Measurements from ENCODE around the gene AKR1D1. TPM values are rescaled to one million over a fixed set of nuclear protein-coding genes. Genes with fewer than 3 reads are reported as not detected.

Gene AKR1D1
- total RNA-seq, 1 experiment from 2014 or later = 2.3 TPM

GRCh38 chr7:138105221-138105620 lies 29.0 kb downstream of the AKR1D1 start:
- Mint-ChIP-seq H3K9me3 (ENCODE audit: unreplicated experiment) (no peaks in the 10 kb centered on the region), H3K27ac (ENCODE audit: unreplicated experiment) (no peak overlapping the region), H3K4me1 (ENCODE audit: low read depth, unreplicated experiment) (no peaks in the 10 kb centered on the region), H3K4me3 (ENCODE audit: unreplicated experiment) (no peak overlapping the region), H3K27me3 (ENCODE audit: insufficient read depth, unreplicated experiment) (no peaks in the 10 kb centered on the region), H3K36me3 (ENCODE audit: insufficient read depth, unreplicated experiment) (no peaks in the 10 kb centered on the region)
- no peaks in the 10 kb centered on the region for H3K36me3 ChIP-seq (ENCODE audit: control insufficient read depth, insufficient read depth, low read length)
- H3K4me1 ChIP-seq = no peaks in the 10 kb centered on the region
- TF ChIP-seq, protein P1, sequence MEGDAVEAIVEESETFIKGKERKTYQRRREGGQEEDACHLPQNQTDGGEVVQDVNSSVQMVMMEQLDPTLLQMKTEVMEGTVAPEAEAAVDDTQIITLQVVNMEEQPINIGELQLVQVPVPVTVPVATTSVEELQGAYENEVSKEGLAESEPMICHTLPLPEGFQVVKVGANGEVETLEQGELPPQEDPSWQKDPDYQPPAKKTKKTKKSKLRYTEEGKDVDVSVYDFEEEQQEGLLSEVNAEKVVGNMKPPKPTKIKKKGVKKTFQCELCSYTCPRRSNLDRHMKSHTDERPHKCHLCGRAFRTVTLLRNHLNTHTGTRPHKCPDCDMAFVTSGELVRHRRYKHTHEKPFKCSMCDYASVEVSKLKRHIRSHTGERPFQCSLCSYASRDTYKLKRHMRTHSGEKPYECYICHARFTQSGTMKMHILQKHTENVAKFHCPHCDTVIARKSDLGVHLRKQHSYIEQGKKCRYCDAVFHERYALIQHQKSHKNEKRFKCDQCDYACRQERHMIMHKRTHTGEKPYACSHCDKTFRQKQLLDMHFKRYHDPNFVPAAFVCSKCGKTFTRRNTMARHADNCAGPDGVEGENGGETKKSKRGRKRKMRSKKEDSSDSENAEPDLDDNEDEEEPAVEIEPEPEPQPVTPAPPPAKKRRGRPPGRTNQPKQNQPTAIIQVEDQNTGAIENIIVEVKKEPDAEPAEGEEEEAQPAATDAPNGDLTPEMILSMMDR (IDR thresholded peaks at IDR 0.05; ENCODE audit: insufficient read depth in 1 of 2, low read depth in 1 of 2, low read length in 1 of 2, severe bottlenecking in 1 of 2, unreplicated experiment in 1 of 2) = no peak
- no peaks in the 10 kb centered on the region for H3K27me3 ChIP-seq (replicated peaks; ENCODE audit: control insufficient read depth, insufficient read depth, low read length)
- BruUV-seq (replicated peaks) = no TSS peak
- no peak for DNase-seq
- CTCF ChIA-PET = no interaction called here
- H3K4me3 ChIP-seq (ENCODE audit: low read depth, low read length) = no peak overlapping the region
- POLR2A ChIA-PET = no interaction called here
- intact Hi-C loops (cut with micrococcal nuclease; ENCODE audit: unreplicated experiment) = no loop called here
- H3K9me3 ChIP-seq = no peaks in the 10 kb centered on the region

GRCh38 chr7:138115047-138115446 lies 38.8 kb downstream of the AKR1D1 start:
- Histone ChIP-seq H3K36me3 (ENCODE audit: control insufficient read depth, insufficient read depth, low read length) (no peaks in the 10 kb centered on the region), H3K9me3 (peaks cover 6% of the 10 kb centered on the region; the same call in 1 of the 2 replicates), H3K27me3 (replicated peaks; ENCODE audit: control insufficient read depth, insufficient read depth, low read length) (no peaks in the 10 kb centered on the region), H3K4me3 (ENCODE audit: low read depth, low read length) (no peak overlapping the region), H3K4me1 (peaks cover 17% of the 10 kb centered on the region)
- peaks cover 4% of the 10 kb centered on the region for H3K36me3 Mint-ChIP-seq (ENCODE audit: insufficient read depth, unreplicated experiment)
- intact Hi-C loops (cut with micrococcal nuclease; ENCODE audit: unreplicated experiment) = no loop called here
- no peak for DNase-seq
- no TSS peak for BruUV-seq (replicated peaks)
- TF ChIP-seq, protein P1 (IDR thresholded peaks at IDR 0.05; ENCODE audit: insufficient read depth in 1 of 2, low read depth in 1 of 2, low read length in 1 of 2, severe bottlenecking in 1 of 2, unreplicated experiment in 1 of 2) = no peak
- ChIA-PET POLR2A (no interaction called here), CTCF (no interaction called here)
- peaks cover 12% of the 10 kb centered on the region for H3K9me3 Mint-ChIP-seq (ENCODE audit: unreplicated experiment)
- no peaks in the 10 kb centered on the region for H3K27me3 Mint-ChIP-seq (ENCODE audit: insufficient read depth, unreplicated experiment)
- H3K4me1 Mint-ChIP-seq (ENCODE audit: low read depth, unreplicated experiment) = peaks cover 10% of the 10 kb centered on the region
- no peak overlapping the region for H3K4me3 Mint-ChIP-seq (ENCODE audit: unreplicated experiment)
- no peak overlapping the region for H3K27ac Mint-ChIP-seq (ENCODE audit: unreplicated experiment)

- TF ChIP-seq, protein P1 (IDR thresholded peaks at IDR 0.05; ENCODE audit: insufficient read depth in 1 of 2, low read depth in 1 of 2, low read length in 1 of 2, severe bottlenecking in 1 of 2, unreplicated experiment in 1 of 2) = no peak
- intact Hi-C loops (cut with micrococcal nuclease; ENCODE audit: unreplicated experiment) = no loop called here
- POLR2A ChIA-PET = no interaction called here
- Histone ChIP-seq H3K4me3 (ENCODE audit: low read depth, low read length) (no peak overlapping the region), H3K4me1 (peaks cover 17% of the 10 kb centered on the region), H3K36me3 (ENCODE audit: control insufficient read depth, insufficient read depth, low read length) (no peaks in the 10 kb centered on the region), H3K9me3 (peaks cover 8% of the 10 kb centered on the region; the same call in 1 of the 2 replicates), H3K27me3 (replicated peaks; ENCODE audit: control insufficient read depth, insufficient read depth, low read length) (no peaks in the 10 kb centered on the region)
- Mint-ChIP-seq H3K9me3 (ENCODE audit: unreplicated experiment) (peaks cover 12% of the 10 kb centered on the region), H3K36me3 (ENCODE audit: insufficient read depth, unreplicated experiment) (peaks cover 4% of the 10 kb centered on the region), H3K4me3 (ENCODE audit: unreplicated experiment) (peak overlapping the region; percentile 0), H3K4me1 (ENCODE audit: low read depth, unreplicated experiment) (peaks cover 10% of the 10 kb centered on the region), H3K27me3 (ENCODE audit: insufficient read depth, unreplicated experiment) (no peaks in the 10 kb centered on the region), H3K27ac (ENCODE audit: unreplicated experiment) (peak overlapping the region; percentile 22)
- BruUV-seq (replicated peaks) = no TSS peak
- DNase-seq = peak; percentile 30 to 54
- CTCF ChIA-PET = no interaction called here
Observed at GRCh38 chr7:138116141-138116540, 39.9 kb downstream of the AKR1D1 start.

Data from Caco-2 (cell line).